HepG2 (cell line): ENCODE results near the gene RAB2B. TPM values are rescaled to one million over a fixed set of nuclear protein-coding genes. Genes with fewer than 3 reads are reported as not detected.

ENCODE experiments used
- GATAD2A ChIP-seq: IDR thresholded peaks from 2 replicates; pipeline ENCODE4 v1.6.1; 2016
- HNF4G ChIP-seq, 2 experiments: sonication (generic) in 1 of 2; formaldehyde crosslinking in 1 of 2; IDR thresholded peaks; 2 replicates each; pipeline versions ENCODE4 v1.4.0 to v1.6.1; 2011 to 2020; ENCODE audit warnings: borderline replicate concordance in 2 of 2, low read depth in 2 of 2, mild to moderate bottlenecking in 2 of 2, low read length in 1 of 2, missing genetic modification reagents in 1 of 2, moderate library complexity in 1 of 2
- IRF2 ChIP-seq: IDR thresholded peaks from 2 replicates; pipeline ENCODE4 v1.6.1; 2018; ENCODE audit warnings: missing genetic modification reagents, missing compliant biosample characterization
- KDM5A ChIP-seq: fragments of 200-600 bp; sonication (generic); IDR thresholded peaks from 2 replicates; pipeline ENCODE4 v1.7.0; 2018; ENCODE audit warnings: antibody characterized with exemption, mild to moderate bottlenecking, low read length, borderline replicate concordance
- MED13 ChIP-seq: sonication (generic); formaldehyde crosslinking; IDR thresholded peaks from 2 replicates; pipeline ENCODE4 v1.5.0; 2020; ENCODE audit warnings: missing genetic modification reagents
- NKX3-1 ChIP-seq: sonication (generic); formaldehyde crosslinking; IDR thresholded peaks from 2 replicates; pipeline ENCODE4 v1.5.0; 2020; ENCODE audit warnings: missing genetic modification reagents
- PAX8 ChIP-seq: sonication (generic); formaldehyde crosslinking; IDR thresholded peaks from 2 replicates; pipeline ENCODE4 v1.8.0; 2022; ENCODE audit warnings: mild to moderate bottlenecking, missing genetic modification reagents, borderline replicate concordance
- RBM39 ChIP-seq: fragments of 200-400 bp; formaldehyde crosslinking; IDR thresholded peaks from one replicate; pipeline ENCODE4 v1.6.1; 2018; ENCODE audit warnings: antibody characterized with exemption, mild to moderate bottlenecking, low read depth, low read length; ENCODE audit not compliant: poor library complexity, severe bottlenecking
- REPIN1 ChIP-seq: sonication (generic); formaldehyde crosslinking; IDR thresholded peaks from 2 replicates; pipeline ENCODE4 v1.8.0; 2022; ENCODE audit warnings: missing genetic modification reagents, low read depth, mild to moderate bottlenecking, borderline replicate concordance
- SIN3A ChIP-seq: IDR thresholded peaks from 2 replicates; pipeline ENCODE4 v1.6.1; 2011; ENCODE audit warnings: low read depth, mild to moderate bottlenecking, control low read depth, low read length, borderline replicate concordance
- ZBTB20 ChIP-seq: sonication (generic); formaldehyde crosslinking; IDR thresholded peaks from 2 replicates; pipeline ENCODE4 v1.8.1; 2023; ENCODE audit warnings: missing genetic modification reagents, low read depth, mild to moderate bottlenecking, borderline replicate concordance
- ZBTB42 ChIP-seq: sonication (generic); formaldehyde crosslinking; IDR thresholded peaks from 2 replicates; pipeline ENCODE4 v1.5.0; 2020; ENCODE audit warnings: mild to moderate bottlenecking, missing genetic modification reagents
- ZNF296 ChIP-seq: sonication (generic); formaldehyde crosslinking; conservative IDR thresholded peaks from 2 replicates; pipeline ENCODE4 v1.5.0; 2020; ENCODE audit warnings: mild to moderate bottlenecking, missing genetic modification reagents
- ZNF367 ChIP-seq: sonication (generic); formaldehyde crosslinking; IDR thresholded peaks from 2 replicates; pipeline ENCODE4 v1.4.0; 2020; ENCODE audit warnings: missing genetic modification reagents, borderline replicate concordance
- ZNF44 ChIP-seq: sonication (generic); formaldehyde crosslinking; IDR thresholded peaks from 2 replicates; pipeline ENCODE4 v1.5.1; 2020; ENCODE audit warnings: mild to moderate bottlenecking, missing genetic modification reagents
- ZNF670 ChIP-seq: sonication (generic); formaldehyde crosslinking; IDR thresholded peaks from 2 replicates; pipeline ENCODE4 v1.8.0; 2022; ENCODE audit warnings: mild to moderate bottlenecking, missing genetic modification reagents, borderline replicate concordance
- ZNF713 ChIP-seq: sonication (generic); formaldehyde crosslinking; IDR thresholded peaks from 2 replicates; pipeline ENCODE4 v1.4.0; 2020; ENCODE audit warnings: mild to moderate bottlenecking, missing genetic modification reagents
- polyA plus RNA-seq, 8 experiments: library from polyadenylated mRNA; depleted of rRNA in 3 of 8; stranded (reverse) in 7 of 8; unstranded in 1 of 8; fragments of >200 nt; fragmentation: Illumina TruSeq in 4 of 8; extraction: Trizol in 4 of 8; gene quantifications; 2 replicates each; pipeline versions ENCODE4 v1.2.1 to v1.2.3, GENCODE V29; 2011 to 2016; ENCODE audit warnings: low read depth in 4 of 8, missing spikeins in 1 of 8, mixed read lengths in 1 of 8; ENCODE audit not compliant: insufficient read depth in 1 of 8
- total RNA-seq, 5 experiments: library from RNA; depleted of rRNA; stranded (reverse); fragments of >200 nt; fragmentation: Illumina TruSeq; extraction: Trizol; gene quantifications; 2 replicates each; pipeline ENCODE4 v1.2.3, GENCODE V29; 2016; ENCODE audit warnings: low read depth in 1 of 5
- TF ChIP-seq, protein P1 (sequence below): sonication (generic); formaldehyde crosslinking; IDR thresholded peaks from 2 replicates; pipeline ENCODE4 v1.8.0; 2022; ENCODE audit warnings: mild to moderate bottlenecking, missing genetic modification reagents, moderate library complexity
- TF ChIP-seq, protein P2 (sequence below): sonication (generic); formaldehyde crosslinking; IDR thresholded peaks from 2 replicates; pipeline ENCODE4 v1.4.0; 2020; ENCODE audit warnings: missing genetic modification reagents
- TF ChIP-seq, protein P3 (sequence below): IDR thresholded peaks from 2 replicates; pipeline ENCODE4 v1.6.1; 2018; ENCODE audit warnings: missing genetic modification reagents, mild to moderate bottlenecking, missing compliant biosample characterization
- TF ChIP-seq, protein P4 (sequence below): sonication (generic); formaldehyde crosslinking; IDR thresholded peaks from 2 replicates; pipeline ENCODE4 v1.4.0; 2020; ENCODE audit warnings: missing genetic modification reagents

RAB2B gene
- total and polyA plus RNA-seq, 2 of the 13 experiments (the other 11 are each of a cell fraction or from before 2014, with no cell fraction given) = 36.0 to 60.6 TPM

DNA sequence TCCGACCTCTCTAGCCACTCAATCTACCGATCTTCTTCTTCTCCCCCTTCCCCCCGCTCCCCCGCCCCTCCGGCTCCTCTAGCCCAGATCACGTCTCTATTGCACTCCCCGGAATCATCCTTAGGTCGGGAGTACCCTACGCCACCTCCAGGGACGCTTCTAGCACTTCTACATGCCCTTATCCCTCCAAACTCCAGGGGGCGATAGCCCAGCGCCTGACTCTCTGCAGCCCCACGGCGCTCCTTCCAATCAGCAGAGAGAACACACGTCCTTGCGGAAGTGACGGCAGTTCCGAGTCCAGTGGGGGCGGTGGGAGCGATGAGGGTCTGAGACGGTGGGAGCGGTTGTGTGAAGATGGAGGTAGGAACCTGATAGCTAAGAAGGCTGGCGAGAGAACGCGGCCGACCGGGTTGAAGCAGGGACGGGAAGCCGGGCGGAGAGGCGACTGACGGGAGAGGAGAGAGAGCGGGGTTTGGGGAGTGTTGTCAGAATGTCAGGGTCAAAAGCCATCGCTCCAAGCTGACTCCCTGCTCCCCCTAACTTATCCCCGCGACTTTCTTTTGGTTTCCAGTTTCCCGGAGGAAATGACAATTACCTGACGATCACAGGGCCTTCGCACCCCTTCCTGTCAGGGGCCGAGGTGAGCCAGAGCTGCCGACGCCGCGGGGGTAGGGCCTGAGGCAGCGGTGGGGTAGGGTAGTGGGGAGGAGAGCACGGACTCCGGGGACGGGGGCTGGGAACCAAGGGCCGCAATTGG is at the start of gene RAB2B, which contains the start of gene TOX4 (continued):
- TF ChIP-seq, protein P1, sequence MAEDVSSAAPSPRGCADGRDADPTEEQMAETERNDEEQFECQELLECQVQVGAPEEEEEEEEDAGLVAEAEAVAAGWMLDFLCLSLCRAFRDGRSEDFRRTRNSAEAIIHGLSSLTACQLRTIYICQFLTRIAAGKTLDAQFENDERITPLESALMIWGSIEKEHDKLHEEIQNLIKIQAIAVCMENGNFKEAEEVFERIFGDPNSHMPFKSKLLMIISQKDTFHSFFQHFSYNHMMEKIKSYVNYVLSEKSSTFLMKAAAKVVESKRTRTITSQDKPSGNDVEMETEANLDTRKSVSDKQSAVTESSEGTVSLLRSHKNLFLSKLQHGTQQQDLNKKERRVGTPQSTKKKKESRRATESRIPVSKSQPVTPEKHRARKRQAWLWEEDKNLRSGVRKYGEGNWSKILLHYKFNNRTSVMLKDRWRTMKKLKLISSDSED = no peak
- TF ChIP-seq NKX3-1 (CRISPR knock-in tag) (peak; percentile 76; the same call in 1 of the 2 replicates), ZNF44 (CRISPR knock-in tag) (peak; percentile 88; the same call in 1 of the 2 replicates), PAX8 (0 out of 2 replicates have a peak, but pooled peaks have one; percentile 62), IRF2 (peak; percentile 97), ZNF367 (CRISPR knock-in tag) (0 out of 2 replicates have a peak, but pooled peaks have one; percentile 28), GATAD2A (CRISPR knock-in tag) (peak; percentile 79), ZNF296 (CRISPR knock-in tag) (no peak; the same call in 1 of the 2 replicates), ZBTB20 (CRISPR knock-in tag) (peak; percentile 16; the same call in 1 of the 2 replicates), MED13 (CRISPR knock-in tag) (no peak; the same call in 1 of the 2 replicates), REPIN1 (peak; percentile 82; the same call in 1 of the 2 replicates), ZNF713 (CRISPR knock-in tag) (0 out of 2 replicates have a peak, but pooled peaks have one; percentile 73), ZNF670 (CRISPR knock-in tag) (peak; percentile 81), RBM39 (peak; percentile 97), SIN3A (peak; percentile 97), KDM5A (peak; percentile 99), ZBTB42 (CRISPR knock-in tag) (peak; percentile 88; the same call in 1 of the 2 replicates), HNF4G (IDR thresholded peaks at IDR 0.05; ENCODE audit: borderline replicate concordance, low read depth, low read length) (peak; percentile 59; the same call in 1 of the 2 replicates), HNF4G (CRISPR knock-in tag; IDR thresholded peaks at IDR 0.05; ENCODE audit: borderline replicate concordance, low read depth) (peak; percentile 57; the same call in 1 of the 2 replicates)
- TF ChIP-seq, protein P2, sequence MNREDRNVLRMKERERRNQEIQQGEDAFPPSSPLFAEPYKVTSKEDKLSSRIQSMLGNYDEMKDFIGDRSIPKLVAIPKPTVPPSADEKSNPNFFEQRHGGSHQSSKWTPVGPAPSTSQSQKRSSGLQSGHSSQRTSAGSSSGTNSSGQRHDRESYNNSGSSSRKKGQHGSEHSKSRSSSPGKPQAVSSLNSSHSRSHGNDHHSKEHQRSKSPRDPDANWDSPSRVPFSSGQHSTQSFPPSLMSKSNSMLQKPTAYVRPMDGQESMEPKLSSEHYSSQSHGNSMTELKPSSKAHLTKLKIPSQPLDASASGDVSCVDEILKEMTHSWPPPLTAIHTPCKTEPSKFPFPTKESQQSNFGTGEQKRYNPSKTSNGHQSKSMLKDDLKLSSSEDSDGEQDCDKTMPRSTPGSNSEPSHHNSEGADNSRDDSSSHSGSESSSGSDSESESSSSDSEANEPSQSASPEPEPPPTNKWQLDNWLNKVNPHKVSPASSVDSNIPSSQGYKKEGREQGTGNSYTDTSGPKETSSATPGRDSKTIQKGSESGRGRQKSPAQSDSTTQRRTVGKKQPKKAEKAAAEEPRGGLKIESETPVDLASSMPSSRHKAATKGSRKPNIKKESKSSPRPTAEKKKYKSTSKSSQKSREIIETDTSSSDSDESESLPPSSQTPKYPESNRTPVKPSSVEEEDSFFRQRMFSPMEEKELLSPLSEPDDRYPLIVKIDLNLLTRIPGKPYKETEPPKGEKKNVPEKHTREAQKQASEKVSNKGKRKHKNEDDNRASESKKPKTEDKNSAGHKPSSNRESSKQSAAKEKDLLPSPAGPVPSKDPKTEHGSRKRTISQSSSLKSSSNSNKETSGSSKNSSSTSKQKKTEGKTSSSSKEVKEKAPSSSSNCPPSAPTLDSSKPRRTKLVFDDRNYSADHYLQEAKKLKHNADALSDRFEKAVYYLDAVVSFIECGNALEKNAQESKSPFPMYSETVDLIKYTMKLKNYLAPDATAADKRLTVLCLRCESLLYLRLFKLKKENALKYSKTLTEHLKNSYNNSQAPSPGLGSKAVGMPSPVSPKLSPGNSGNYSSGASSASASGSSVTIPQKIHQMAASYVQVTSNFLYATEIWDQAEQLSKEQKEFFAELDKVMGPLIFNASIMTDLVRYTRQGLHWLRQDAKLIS (CRISPR knock-in tag) = no peak
- TF ChIP-seq, protein P3, sequence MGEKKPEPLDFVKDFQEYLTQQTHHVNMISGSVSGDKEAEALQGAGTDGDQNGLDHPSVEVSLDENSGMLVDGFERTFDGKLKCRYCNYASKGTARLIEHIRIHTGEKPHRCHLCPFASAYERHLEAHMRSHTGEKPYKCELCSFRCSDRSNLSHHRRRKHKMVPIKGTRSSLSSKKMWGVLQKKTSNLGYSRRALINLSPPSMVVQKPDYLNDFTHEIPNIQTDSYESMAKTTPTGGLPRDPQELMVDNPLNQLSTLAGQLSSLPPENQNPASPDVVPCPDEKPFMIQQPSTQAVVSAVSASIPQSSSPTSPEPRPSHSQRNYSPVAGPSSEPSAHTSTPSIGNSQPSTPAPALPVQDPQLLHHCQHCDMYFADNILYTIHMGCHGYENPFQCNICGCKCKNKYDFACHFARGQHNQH (CRISPR knock-in tag) = peak; percentile 93; the same call in 1 of the 2 replicates
- TF ChIP-seq, protein P4, sequence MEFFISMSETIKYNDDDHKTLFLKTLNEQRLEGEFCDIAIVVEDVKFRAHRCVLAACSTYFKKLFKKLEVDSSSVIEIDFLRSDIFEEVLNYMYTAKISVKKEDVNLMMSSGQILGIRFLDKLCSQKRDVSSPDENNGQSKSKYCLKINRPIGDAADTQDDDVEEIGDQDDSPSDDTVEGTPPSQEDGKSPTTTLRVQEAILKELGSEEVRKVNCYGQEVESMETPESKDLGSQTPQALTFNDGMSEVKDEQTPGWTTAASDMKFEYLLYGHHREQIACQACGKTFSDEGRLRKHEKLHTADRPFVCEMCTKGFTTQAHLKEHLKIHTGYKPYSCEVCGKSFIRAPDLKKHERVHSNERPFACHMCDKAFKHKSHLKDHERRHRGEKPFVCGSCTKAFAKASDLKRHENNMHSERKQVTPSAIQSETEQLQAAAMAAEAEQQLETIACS (CRISPR knock-in tag) = no peak
